ENCODE results near the gene FAM47C.
"Not testable (repeated sequence)": the region's sequence is repeated elsewhere in the genome, so short reads cannot be mapped to it uniquely, and the experiment has no call there.

Gene FAM47C

DNA sequence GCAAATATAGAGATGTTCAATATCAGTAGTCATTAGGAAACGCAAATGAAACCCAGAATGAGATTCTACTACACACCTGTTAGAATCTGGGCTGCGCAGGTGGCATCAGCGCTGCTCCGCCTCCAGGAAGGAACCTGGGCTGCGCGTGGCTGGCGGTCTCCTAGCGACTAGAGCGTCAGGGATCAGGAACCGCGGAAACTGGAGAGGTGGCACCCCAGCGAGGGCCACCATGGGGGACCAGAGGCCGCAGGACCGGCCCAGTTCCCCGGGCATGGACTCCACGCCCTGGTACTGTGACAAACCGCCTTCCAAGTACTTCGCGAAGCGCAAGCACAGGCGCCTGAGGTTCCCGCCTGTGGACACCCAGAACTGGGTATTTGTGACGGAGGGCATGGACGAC lies at the start of gene FAM47C:
Gene FAM47C (plus strand): TSS at position 185 of the 400 bp plus-strand sequence. CDS start 45 bp downstream, at position 230.
- ATAC-seq (replicated peaks; ENCODE audit: extremely low read depth, poor library complexity, severe bottlenecking); H3K27ac Mint-ChIP-seq (ENCODE audit: low read depth); H3K27me3 Mint-ChIP-seq; H3K4me3 Mint-ChIP-seq; H3K4me1 Mint-ChIP-seq; H3K36me3 Mint-ChIP-seq (ENCODE audit: insufficient read depth); H3K9me3 Mint-ChIP-seq; DNase-seq (ENCODE audit: low spot score in 2 of 2): not testable (repeated sequence)

DNA sequence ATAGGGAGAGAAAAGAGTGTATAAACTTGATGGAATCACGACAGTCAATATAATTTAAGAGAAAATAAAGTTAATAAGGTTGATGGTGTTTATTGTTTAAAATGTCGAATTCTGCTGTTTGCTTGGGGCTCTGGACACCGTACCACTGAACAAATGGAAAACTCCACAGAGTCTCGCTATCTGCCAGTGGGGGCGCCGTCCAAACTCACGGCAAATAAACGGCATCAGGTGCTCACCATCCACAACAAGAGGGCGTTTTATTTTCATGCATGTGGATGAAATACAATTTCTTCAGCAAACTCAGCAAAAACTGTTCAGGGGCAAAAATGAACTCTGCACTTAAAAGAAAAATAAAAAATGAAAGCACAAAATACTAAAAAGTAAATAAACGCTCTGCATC lies 46.6 kb upstream of the FAM47C start:
- no peak overlapping the region for H3K4me3 Mint-ChIP-seq
- DNase-seq (ENCODE audit: low spot score in 2 of 2) (no peak), ATAC-seq (replicated peaks; ENCODE audit: extremely low read depth, poor library complexity, severe bottlenecking) (no peak)
- H3K4me1 Mint-ChIP-seq, result no peaks in the 10 kb centered on the region
- H3K27ac Mint-ChIP-seq (ENCODE audit: low read depth), result no peak overlapping the region
- H3K9me3 Mint-ChIP-seq, result no peaks in the 10 kb centered on the region
- peaks cover 13% of the 10 kb centered on the region for H3K27me3 Mint-ChIP-seq
- H3K36me3 Mint-ChIP-seq (ENCODE audit: insufficient read depth), result peaks cover 2% of the 10 kb centered on the region

DNA sequence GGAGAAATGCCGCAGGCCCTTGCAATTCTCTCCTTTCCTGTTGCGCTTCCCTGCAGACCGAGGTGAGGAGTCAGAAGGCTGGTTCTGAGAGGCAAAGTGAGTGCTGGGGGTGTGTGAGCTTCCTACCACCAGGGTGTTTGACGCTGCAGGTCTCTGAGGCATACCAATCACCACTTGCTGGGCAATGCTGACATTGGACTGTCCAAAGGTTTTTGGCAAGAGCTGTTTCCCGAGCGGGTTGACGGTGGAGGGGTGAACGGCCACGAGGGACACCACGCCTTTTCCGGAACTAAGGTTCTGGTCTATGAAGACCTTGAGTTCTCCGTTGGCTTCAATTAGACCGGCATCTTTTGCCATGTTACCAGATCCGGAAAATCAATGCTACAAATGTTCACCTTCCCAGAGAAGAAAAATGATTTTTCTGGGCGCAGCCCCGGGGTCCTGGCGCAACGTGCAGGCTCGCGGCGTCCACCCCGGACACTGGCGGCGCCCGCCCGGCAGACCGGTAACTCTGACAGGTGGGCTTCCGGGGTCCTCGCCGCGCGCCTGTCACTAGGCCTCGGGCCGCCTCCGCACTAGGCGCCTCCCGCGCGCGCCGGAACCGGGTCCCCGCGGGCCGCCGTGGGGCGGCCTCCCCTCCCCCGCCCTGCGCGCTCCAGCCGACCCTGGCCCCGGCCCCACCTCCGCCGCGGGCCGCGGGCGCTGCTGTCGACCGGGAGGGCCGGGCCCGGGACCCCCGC lies 44.9 kb upstream of the FAM47C start:
- Mint-ChIP-seq H3K27me3 (peaks cover 5% of the 10 kb centered on the region), H3K36me3 (ENCODE audit: insufficient read depth) (peaks cover 2% of the 10 kb centered on the region), H3K9me3 (no peaks in the 10 kb centered on the region), H3K4me3 (no peak overlapping the region), H3K27ac (ENCODE audit: low read depth) (no peak overlapping the region), H3K4me1 (no peaks in the 10 kb centered on the region)
- no peak for DNase-seq (ENCODE audit: low spot score in 2 of 2)
- ATAC-seq (replicated peaks; ENCODE audit: extremely low read depth, poor library complexity, severe bottlenecking), result no peak

DNA sequence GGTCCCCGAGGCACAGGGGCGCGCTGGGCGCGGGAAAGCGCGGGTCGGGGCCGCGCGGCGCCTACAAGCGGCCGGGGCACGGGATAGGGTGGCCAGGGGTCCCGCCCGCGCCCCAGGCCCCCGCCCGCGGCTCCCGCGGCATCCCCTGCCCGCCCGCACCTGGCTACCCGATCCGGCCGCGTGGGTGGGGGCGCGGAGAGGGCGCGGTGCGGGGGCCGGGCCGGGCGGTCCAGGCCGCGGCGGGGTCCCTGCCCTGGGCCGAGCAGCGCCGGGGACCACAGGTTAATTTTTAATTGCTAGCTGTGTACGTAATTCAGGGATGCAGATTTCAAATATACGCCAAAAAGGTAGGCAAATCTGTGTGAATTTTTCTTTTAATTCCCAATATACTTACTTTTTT lies 44.3 kb upstream of the FAM47C start:
- Mint-ChIP-seq H3K27ac (ENCODE audit: low read depth) (no peak overlapping the region), H3K4me3 (no peak overlapping the region), H3K4me1 (no peaks in the 10 kb centered on the region), H3K9me3 (no peaks in the 10 kb centered on the region), H3K36me3 (ENCODE audit: insufficient read depth) (peaks cover 2% of the 10 kb centered on the region), H3K27me3 (no peaks in the 10 kb centered on the region)
- ATAC-seq (replicated peaks; ENCODE audit: extremely low read depth, poor library complexity, severe bottlenecking) (no peak), DNase-seq (ENCODE audit: low spot score in 2 of 2) (no peak)

DNA sequence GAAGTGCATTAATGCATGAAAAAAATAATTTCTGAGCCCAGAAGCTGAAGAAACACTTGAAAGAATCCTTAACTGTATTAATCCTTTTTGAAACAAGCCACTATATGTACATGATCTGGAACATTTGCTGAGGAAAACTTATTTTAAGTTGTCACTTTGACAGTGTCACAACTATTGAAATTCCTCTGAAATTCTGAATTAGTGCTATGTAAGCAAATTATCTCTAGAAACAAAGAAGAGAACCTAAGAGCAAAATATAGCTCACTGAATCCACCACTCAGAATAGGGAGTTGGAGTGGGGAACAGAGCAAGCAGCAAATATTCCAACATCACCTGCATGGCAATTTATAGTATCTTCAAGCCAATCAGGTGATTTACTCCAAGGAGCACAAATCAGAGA lies 34.6 kb upstream of the FAM47C start:
- no peak for DNase-seq (ENCODE audit: low spot score in 2 of 2)
- H3K36me3 Mint-ChIP-seq (ENCODE audit: insufficient read depth), result peaks cover 2% of the 10 kb centered on the region
- no peak overlapping the region for H3K27ac Mint-ChIP-seq (ENCODE audit: low read depth)
- H3K4me1 Mint-ChIP-seq, result no peaks in the 10 kb centered on the region
- no peak overlapping the region for H3K4me3 Mint-ChIP-seq
- no peak for ATAC-seq (replicated peaks; ENCODE audit: extremely low read depth, poor library complexity, severe bottlenecking)
- no peaks in the 10 kb centered on the region for H3K9me3 Mint-ChIP-seq
- no peaks in the 10 kb centered on the region for H3K27me3 Mint-ChIP-seq

DNA sequence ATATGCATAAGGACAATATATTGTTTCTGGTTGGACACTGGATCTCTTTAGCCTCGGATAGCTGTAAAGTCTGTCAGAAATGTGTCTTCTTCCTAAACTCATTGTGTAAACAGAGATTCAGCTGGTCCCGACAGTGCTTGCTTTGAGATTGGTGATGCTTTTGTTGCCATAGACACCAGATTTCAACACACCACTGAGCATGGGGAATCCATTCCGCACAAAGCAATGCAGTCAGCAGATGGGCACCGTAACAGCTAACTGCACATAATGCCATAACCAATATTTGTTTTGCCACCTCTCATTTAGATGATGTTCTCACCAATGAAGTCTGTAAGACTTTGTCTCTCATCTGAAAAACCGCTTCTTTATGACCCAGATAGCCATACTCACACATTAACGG lies 33.3 kb upstream of the FAM47C start:
- no peaks in the 10 kb centered on the region for H3K4me1 Mint-ChIP-seq
- no peak overlapping the region for H3K4me3 Mint-ChIP-seq
- H3K9me3 Mint-ChIP-seq, result no peaks in the 10 kb centered on the region
- ATAC-seq (replicated peaks; ENCODE audit: extremely low read depth, poor library complexity, severe bottlenecking), result no peak
- H3K27ac Mint-ChIP-seq (ENCODE audit: low read depth), result no peak overlapping the region
- H3K27me3 Mint-ChIP-seq, result no peaks in the 10 kb centered on the region
- no peak for DNase-seq (ENCODE audit: low spot score in 2 of 2)
- peaks cover 2% of the 10 kb centered on the region for H3K36me3 Mint-ChIP-seq (ENCODE audit: insufficient read depth)

DNA sequence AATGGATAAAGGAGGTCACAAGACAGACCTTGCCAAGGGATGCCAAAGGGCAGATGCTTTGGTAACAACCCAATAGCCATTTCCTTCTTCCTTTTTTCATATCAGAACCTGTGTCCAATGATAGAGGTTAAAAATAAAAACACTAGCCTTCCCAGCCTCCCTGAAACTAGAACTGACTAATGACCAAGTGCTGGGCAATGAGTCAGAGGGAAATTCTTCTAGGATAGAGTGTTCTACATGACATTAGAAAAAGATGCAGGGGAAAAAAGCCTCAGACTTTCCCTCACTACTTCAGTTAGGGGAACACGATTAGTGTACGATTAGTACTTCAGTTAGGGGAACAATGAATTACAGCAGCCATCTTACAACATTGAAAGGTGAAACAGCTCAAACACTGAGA lies 29.3 kb upstream of the FAM47C start:
- Mint-ChIP-seq H3K4me1 (no peaks in the 10 kb centered on the region), H3K4me3 (no peak overlapping the region), H3K36me3 (ENCODE audit: insufficient read depth) (peaks cover 2% of the 10 kb centered on the region), H3K27ac (ENCODE audit: low read depth) (no peak overlapping the region), H3K9me3 (no peaks in the 10 kb centered on the region), H3K27me3 (no peaks in the 10 kb centered on the region)
- DNase-seq (ENCODE audit: low spot score in 2 of 2) (no peak), ATAC-seq (replicated peaks; ENCODE audit: extremely low read depth, poor library complexity, severe bottlenecking) (no peak)

DNA sequence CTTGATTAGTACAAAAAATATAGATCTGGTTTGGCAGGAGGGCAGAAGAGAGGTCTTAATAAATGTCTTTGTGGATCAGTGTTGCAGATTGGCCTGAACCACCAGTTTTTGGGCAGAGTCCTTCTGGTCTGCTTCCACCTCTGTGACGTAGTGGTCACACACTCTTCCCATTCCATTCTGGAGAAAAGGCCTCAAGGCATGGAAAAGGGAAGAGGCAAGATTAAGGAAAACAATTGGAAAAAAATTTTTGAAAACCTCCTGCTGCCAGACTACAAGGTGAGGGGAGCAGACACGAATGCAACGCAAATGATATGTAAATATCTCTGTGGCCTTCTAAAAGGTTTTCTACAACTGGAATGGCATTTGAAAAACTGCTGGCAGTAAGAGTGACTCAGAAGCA lies 24.3 kb upstream of the FAM47C start:
- no peaks in the 10 kb centered on the region for H3K4me1 Mint-ChIP-seq

DNA sequence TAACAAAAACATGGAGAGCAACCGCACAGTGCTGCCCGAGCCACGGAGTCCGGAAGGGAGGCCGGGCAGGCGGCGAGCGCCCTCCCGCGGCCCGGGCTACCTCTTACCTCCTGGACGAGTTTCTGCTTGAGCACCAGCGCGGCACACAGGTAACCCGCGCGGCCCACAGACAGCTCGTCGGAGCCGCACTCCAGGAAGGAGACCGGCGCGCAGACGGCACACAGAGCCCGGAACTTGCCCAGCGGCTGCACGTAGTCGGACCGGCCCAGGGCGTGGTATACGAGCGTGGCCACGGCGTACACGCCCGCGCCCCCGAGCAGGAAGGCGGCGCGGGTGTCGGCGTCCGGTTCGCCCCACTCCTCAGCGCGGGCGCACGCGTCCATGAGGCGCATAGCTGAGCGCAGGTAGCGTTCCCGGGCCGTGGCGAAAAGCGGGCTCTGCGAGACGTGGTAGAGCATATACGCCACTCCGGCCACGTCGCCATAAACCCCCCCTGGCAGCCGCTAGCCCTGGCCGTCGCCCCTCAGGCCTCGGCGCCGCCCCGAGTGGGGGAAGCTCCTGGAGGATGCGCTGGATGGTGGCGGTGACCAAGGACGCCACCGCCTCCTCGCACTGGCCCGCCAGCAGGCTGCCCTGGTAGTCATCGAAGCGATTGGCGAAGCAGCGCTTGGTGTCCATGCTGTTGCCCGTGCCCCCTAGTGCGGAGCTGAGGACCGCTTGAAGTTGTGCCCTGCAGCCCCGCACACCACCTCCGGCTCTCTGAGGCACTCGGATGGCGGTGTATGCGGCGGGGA lies 22.6 kb upstream of the FAM47C start:
- H3K36me3 Mint-ChIP-seq (ENCODE audit: insufficient read depth); DNase-seq (ENCODE audit: low spot score in 2 of 2); H3K9me3 Mint-ChIP-seq; H3K27ac Mint-ChIP-seq (ENCODE audit: low read depth); H3K27me3 Mint-ChIP-seq; H3K4me1 Mint-ChIP-seq; ATAC-seq (replicated peaks; ENCODE audit: extremely low read depth, poor library complexity, severe bottlenecking); H3K4me3 Mint-ChIP-seq: not testable (repeated sequence)

More for the DNA sequence above, 24.3 kb upstream of the FAM47C start:
- ATAC-seq (replicated peaks; ENCODE audit: extremely low read depth, poor library complexity, severe bottlenecking), result no peak
- H3K27ac Mint-ChIP-seq (ENCODE audit: low read depth), result no peak overlapping the region
- H3K9me3 Mint-ChIP-seq, result peaks cover 5% of the 10 kb centered on the region
- no peak for DNase-seq (ENCODE audit: low spot score in 2 of 2)
- no peaks in the 10 kb centered on the region for H3K36me3 Mint-ChIP-seq (ENCODE audit: insufficient read depth)
- H3K27me3 Mint-ChIP-seq, result no peaks in the 10 kb centered on the region
- H3K4me3 Mint-ChIP-seq, result no peak overlapping the region

DNA sequence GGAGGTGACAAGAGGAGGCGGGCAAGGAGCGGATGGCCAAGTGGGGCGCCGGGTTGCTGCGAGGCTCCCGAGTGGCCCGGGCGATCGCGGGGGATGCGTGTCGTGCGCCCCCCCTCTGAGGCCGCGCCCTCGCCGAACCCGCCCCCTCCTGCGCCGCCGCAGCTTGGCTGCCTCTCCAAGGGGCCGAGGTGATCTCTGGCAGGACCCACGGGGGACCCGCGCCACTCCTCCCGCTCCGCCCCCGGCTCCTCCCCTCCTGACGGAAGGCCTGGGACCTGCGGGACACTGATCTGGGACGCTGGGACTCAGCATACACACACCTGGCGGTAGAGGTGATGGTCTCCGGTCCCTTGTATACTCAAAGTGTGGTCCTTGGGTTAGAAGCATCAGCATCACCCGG lies 21.9 kb upstream of the FAM47C start:
- ATAC-seq (replicated peaks; ENCODE audit: extremely low read depth, poor library complexity, severe bottlenecking), result no peak
- H3K9me3 Mint-ChIP-seq, result peaks cover 5% of the 10 kb centered on the region
- no peak overlapping the region for H3K27ac Mint-ChIP-seq (ENCODE audit: low read depth)
- no peak overlapping the region for H3K4me3 Mint-ChIP-seq
- H3K27me3 Mint-ChIP-seq, result no peaks in the 10 kb centered on the region
- no peak for DNase-seq (ENCODE audit: low spot score in 2 of 2)
- no peaks in the 10 kb centered on the region for H3K4me1 Mint-ChIP-seq
- H3K36me3 Mint-ChIP-seq (ENCODE audit: insufficient read depth), result no peaks in the 10 kb centered on the region

DNA sequence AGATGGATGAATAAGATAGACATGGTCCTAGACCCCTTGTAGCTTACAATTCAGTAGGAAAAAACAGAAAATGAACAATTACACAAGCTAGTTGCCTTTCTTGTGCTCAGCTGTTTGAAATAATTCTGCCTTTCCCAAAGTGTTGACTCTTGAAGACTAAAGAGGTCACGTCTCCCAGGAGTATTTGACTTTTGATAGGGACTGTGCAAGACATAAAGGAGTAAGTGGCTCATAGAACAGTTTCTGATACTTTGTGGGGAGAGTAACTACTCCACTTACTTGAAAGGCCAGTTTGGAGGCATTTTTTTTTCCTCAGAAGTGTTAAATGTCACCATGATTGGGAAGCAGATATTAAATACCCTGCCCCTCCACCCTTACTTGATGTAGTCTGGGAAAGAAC lies 21.0 kb upstream of the FAM47C start:
- not testable (repeated sequence) for H3K27me3 Mint-ChIP-seq; DNase-seq (ENCODE audit: low spot score in 2 of 2); H3K4me1 Mint-ChIP-seq; ATAC-seq (replicated peaks; ENCODE audit: extremely low read depth, poor library complexity, severe bottlenecking); H3K4me3 Mint-ChIP-seq; H3K9me3 Mint-ChIP-seq; H3K27ac Mint-ChIP-seq (ENCODE audit: low read depth); H3K36me3 Mint-ChIP-seq (ENCODE audit: insufficient read depth)

DNA sequence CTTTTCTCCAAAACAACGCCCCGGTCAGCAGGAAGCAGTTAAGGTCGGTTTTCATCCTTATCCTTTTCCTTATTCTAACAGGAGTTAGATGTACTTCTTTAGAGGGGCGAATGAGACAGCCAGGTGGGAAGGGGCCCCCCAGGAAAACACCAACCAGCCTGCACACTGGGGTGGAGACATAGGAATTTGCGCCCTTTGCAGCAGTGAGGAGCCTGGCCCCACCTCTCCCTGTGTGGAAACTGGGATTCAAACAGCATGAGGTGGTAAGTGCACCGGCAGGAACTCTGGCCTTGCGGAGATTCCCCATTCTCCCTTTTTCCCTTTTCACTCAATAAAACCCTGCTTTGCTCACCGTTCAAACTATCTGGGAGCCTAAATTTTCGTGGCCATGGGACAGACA lies 8.0 kb upstream of the FAM47C start:
- Mint-ChIP-seq H3K27me3 (no peaks in the 10 kb centered on the region), H3K4me3 (no peak overlapping the region), H3K36me3 (ENCODE audit: insufficient read depth) (no peaks in the 10 kb centered on the region), H3K27ac (ENCODE audit: low read depth) (no peak overlapping the region), H3K9me3 (no peaks in the 10 kb centered on the region), H3K4me1 (no peaks in the 10 kb centered on the region)
- no peak for ATAC-seq (replicated peaks; ENCODE audit: extremely low read depth, poor library complexity, severe bottlenecking)
- no peak for DNase-seq (ENCODE audit: low spot score in 2 of 2)

DNA sequence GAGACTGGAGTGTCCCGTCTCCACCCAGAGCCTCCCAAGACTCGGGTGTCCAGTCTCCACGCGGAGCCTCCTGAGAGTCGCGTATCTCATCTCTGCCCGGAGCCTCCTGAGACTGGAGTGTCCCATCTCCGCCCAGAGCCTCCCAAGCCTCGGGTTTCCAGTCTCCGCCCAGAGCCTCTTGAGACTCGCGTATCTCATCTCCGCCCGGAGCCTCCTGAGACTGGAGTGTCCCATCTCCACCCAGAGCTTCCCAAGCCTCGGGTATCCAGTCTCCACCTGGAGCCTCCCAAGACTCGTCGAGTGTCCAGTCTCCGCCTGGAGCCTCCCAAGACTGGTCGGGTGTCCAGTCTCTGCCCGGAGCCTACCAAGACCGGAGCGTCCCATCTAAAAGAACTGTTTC lies 2.3 kb downstream of the FAM47C start:
- Mint-ChIP-seq H3K4me1 (no peaks in the 10 kb centered on the region), H3K9me3 (no peaks in the 10 kb centered on the region), H3K27me3 (no peaks in the 10 kb centered on the region), H3K36me3 (ENCODE audit: insufficient read depth) (no peaks in the 10 kb centered on the region), H3K4me3 (no peak overlapping the region), H3K27ac (ENCODE audit: low read depth) (no peak overlapping the region)
- ATAC-seq (replicated peaks; ENCODE audit: extremely low read depth, poor library complexity, severe bottlenecking) (no peak), DNase-seq (ENCODE audit: low spot score in 2 of 2) (no peak)
